ENCODE data around the gene FMN1. TPM values are rescaled to one million over a fixed set of nuclear protein-coding genes. Genes with fewer than 3 reads are reported as not detected.
A peak's percentile ranks its signal among the peaks of the same experiment; 100 is the strongest.

FMN1 gene
- total RNA-seq, 1 experiment from 2014 or later, result 4.5 TPM

GRCh38 chr15:32855942-32856341 is 338.6 kb downstream of the FMN1 start (continued):
- TF ChIP-seq CTCF (IDR thresholded peaks at IDR 0.05) (no peak), ZMAT4 (CRISPR knock-in tag; IDR thresholded peaks at IDR 0.05) (no peak), SMAD4 (CRISPR knock-in tag; IDR thresholded peaks at IDR 0.05) (no peak), NFYB (CRISPR knock-in tag; conservative IDR thresholded peaks at IDR 0.05; ENCODE audit: low read depth) (no peak), SP1 (CRISPR knock-in tag; conservative IDR thresholded peaks at IDR 0.05) (no peak), ZNF512 (CRISPR knock-in tag; IDR thresholded peaks at IDR 0.05; ENCODE audit: borderline replicate concordance) (no peak), TEAD4 (CRISPR knock-in tag; IDR thresholded peaks at IDR 0.05) (no peak), JUN (CRISPR knock-in tag; IDR thresholded peaks at IDR 0.05) (no peak)
- TF ChIP-seq, protein P1, sequence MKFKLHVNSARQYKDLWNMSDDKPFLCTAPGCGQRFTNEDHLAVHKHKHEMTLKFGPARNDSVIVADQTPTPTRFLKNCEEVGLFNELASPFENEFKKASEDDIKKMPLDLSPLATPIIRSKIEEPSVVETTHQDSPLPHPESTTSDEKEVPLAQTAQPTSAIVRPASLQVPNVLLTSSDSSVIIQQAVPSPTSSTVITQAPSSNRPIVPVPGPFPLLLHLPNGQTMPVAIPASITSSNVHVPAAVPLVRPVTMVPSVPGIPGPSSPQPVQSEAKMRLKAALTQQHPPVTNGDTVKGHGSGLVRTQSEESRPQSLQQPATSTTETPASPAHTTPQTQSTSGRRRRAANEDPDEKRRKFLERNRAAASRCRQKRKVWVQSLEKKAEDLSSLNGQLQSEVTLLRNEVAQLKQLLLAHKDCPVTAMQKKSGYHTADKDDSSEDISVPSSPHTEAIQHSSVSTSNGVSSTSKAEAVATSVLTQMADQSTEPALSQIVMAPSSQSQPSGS (CRISPR knock-in tag; IDR thresholded peaks at IDR 0.05; ENCODE audit: borderline replicate concordance, low read depth), result no peak
- TF ChIP-seq, protein P2, sequence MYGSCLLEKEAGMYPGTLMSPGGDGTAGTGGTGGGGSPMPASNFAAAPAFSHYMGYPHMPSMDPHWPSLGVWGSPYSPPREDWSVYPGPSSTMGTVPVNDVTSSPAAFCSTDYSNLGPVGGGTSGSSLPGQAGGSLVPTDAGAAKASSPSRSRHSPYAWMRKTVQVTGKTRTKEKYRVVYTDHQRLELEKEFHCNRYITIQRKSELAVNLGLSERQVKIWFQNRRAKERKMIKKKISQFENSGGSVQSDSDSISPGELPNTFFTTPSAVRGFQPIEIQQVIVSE (CRISPR knock-in tag; IDR thresholded peaks at IDR 0.05; ENCODE audit: borderline replicate concordance), result no peak
- TF ChIP-seq, protein P3, sequence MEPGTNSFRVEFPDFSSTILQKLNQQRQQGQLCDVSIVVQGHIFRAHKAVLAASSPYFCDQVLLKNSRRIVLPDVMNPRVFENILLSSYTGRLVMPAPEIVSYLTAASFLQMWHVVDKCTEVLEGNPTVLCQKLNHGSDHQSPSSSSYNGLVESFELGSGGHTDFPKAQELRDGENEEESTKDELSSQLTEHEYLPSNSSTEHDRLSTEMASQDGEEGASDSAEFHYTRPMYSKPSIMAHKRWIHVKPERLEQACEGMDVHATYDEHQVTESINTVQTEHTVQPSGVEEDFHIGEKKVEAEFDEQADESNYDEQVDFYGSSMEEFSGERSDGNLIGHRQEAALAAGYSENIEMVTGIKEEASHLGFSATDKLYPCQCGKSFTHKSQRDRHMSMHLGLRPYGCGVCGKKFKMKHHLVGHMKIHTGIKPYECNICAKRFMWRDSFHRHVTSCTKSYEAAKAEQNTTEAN (CRISPR knock-in tag; IDR thresholded peaks at IDR 0.05), result no peak
- TF ChIP-seq, protein P4, sequence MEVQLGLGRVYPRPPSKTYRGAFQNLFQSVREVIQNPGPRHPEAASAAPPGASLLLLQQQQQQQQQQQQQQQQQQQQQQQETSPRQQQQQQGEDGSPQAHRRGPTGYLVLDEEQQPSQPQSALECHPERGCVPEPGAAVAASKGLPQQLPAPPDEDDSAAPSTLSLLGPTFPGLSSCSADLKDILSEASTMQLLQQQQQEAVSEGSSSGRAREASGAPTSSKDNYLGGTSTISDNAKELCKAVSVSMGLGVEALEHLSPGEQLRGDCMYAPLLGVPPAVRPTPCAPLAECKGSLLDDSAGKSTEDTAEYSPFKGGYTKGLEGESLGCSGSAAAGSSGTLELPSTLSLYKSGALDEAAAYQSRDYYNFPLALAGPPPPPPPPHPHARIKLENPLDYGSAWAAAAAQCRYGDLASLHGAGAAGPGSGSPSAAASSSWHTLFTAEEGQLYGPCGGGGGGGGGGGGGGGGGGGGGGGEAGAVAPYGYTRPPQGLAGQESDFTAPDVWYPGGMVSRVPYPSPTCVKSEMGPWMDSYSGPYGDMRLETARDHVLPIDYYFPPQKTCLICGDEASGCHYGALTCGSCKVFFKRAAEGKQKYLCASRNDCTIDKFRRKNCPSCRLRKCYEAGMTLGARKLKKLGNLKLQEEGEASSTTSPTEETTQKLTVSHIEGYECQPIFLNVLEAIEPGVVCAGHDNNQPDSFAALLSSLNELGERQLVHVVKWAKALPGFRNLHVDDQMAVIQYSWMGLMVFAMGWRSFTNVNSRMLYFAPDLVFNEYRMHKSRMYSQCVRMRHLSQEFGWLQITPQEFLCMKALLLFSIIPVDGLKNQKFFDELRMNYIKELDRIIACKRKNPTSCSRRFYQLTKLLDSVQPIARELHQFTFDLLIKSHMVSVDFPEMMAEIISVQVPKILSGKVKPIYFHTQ (CRISPR knock-in tag; IDR thresholded peaks at IDR 0.05), result no peak
- TF ChIP-seq, protein P5, sequence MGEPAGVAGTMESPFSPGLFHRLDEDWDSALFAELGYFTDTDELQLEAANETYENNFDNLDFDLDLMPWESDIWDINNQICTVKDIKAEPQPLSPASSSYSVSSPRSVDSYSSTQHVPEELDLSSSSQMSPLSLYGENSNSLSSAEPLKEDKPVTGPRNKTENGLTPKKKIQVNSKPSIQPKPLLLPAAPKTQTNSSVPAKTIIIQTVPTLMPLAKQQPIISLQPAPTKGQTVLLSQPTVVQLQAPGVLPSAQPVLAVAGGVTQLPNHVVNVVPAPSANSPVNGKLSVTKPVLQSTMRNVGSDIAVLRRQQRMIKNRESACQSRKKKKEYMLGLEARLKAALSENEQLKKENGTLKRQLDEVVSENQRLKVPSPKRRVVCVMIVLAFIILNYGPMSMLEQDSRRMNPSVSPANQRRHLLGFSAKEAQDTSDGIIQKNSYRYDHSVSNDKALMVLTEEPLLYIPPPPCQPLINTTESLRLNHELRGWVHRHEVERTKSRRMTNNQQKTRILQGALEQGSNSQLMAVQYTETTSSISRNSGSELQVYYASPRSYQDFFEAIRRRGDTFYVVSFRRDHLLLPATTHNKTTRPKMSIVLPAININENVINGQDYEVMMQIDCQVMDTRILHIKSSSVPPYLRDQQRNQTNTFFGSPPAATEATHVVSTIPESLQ (CRISPR knock-in tag; IDR thresholded peaks at IDR 0.05), result no peak

- Mint-ChIP-seq H3K4me1 (peaks cover 17% of the 10 kb centered on the region), H3K4me3 (no peak overlapping the region), H3K9me3 (no peaks in the 10 kb centered on the region), H3K36me3 (no peaks in the 10 kb centered on the region), H3K27ac (no peak overlapping the region), H3K27me3 (ENCODE audit: low read depth) (no peaks in the 10 kb centered on the region)
- no peak for DNase-seq (ENCODE audit: low spot score)
- CTCF ChIA-PET, result interaction anchor here (1.1 to 3.8 kb wide), 3 partner anchors 9 to 191 kb away, joined by 3 to 20 read pairs (median 10); no protein-coding TSS in a partner anchor
- POLR2A ChIA-PET, result no interaction called here
- peak; percentile 76 for ATAC-seq
- no peak for TF ChIP-seq RORB (CRISPR knock-in tag; IDR thresholded peaks at IDR 0.05)
- TF ChIP-seq, protein P6, sequence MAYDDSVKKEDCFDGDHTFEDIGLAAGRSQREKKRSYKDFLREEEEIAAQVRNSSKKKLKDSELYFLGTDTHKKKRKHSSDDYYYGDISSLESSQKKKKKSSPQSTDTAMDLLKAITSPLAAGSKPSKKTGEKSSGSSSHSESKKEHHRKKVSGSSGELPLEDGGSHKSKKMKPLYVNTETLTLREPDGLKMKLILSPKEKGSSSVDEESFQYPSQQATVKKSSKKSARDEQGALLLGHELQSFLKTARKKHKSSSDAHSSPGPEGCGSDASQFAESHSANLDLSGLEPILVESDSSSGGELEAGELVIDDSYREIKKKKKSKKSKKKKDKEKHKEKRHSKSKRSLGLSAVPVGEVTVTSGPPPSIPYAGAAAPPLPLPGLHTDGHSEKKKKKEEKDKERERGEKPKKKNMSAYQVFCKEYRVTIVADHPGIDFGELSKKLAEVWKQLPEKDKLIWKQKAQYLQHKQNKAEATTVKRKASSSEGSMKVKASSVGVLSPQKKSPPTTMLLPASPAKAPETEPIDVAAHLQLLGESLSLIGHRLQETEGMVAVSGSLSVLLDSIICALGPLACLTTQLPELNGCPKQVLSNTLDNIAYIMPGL (CRISPR knock-in tag; IDR thresholded peaks at IDR 0.05), result no peak
- TF ChIP-seq FOXP1 (CRISPR knock-in tag; IDR thresholded peaks at IDR 0.05; ENCODE audit: borderline replicate concordance), result no peak
- TF ChIP-seq, protein P1 (CRISPR knock-in tag; IDR thresholded peaks at IDR 0.05; ENCODE audit: borderline replicate concordance, low read depth), result no peak
- TF ChIP-seq KAT7 (CRISPR knock-in tag; IDR thresholded peaks at IDR 0.05; ENCODE audit: borderline replicate concordance), result no peak
- TF ChIP-seq PREB (CRISPR knock-in tag; IDR thresholded peaks at IDR 0.05; ENCODE audit: borderline replicate concordance), result no peak
These were observed 340.9 kb downstream of the FMN1 start for GRCh38 chr15:32853592-32853991.
